Gastroesophageal sphincter (tissue), 3 donors: ENCODE data around the gene RNASE11.
"Not testable (repeated sequence)": the region's sequence is repeated elsewhere in the genome, so short reads cannot be mapped to it uniquely, and the experiment has no call there.

Experiments
- CTCF ChIP-seq, 4 experiments: fragments of 200-600 bp in 2 of 4; fragments of 450-650 bp in 2 of 4; sonication (generic) in 1 of 4; IDR thresholded peaks; one replicate each; pipeline ENCODE4 v1.5.1; 2017 to 2019; ENCODE audit warnings: antibody characterized with exemption in 4 of 4, mild to moderate bottlenecking in 2 of 4, moderate library complexity in 2 of 4
- EP300 ChIP-seq: sonication (generic); formaldehyde crosslinking; IDR thresholded peaks from one replicate; pipeline ENCODE4 v1.6.1; 2017; ENCODE audit warnings: antibody characterized with exemption, mild to moderate bottlenecking
- POLR2A ChIP-seq, 2 donors: fragments of 450-650 bp; IDR thresholded peaks; one replicate each; pipeline ENCODE4 v1.6.1; 2017; ENCODE audit warnings: antibody characterized with exemption in 2 of 2, mild to moderate bottlenecking in 2 of 2, moderate library complexity in 1 of 2

- not testable (repeated sequence) for TF ChIP-seq POLR2A (IDR thresholded peaks at IDR 0.05); CTCF (IDR thresholded peaks at IDR 0.05); EP300
These were observed 15.3 kb downstream of the RNASE11 start for GRCh38 chr14:20572382-20572990.
